HG03064 (cell line): Measurements from ENCODE around the gene UNC13A.
"Not testable (repeated sequence)": the region's sequence is repeated elsewhere in the genome, so short reads cannot be mapped to it uniquely, and the experiment has no call there.

Experiments used
- ATAC-seq: cut with Tn5 transposase; IDR thresholded peaks from one replicate; pipeline ENCODE4 v1.9.1; 2021; ENCODE audit warnings: low read depth; ENCODE audit not compliant: unreplicated experiment

Gene UNC13A

DNA sequence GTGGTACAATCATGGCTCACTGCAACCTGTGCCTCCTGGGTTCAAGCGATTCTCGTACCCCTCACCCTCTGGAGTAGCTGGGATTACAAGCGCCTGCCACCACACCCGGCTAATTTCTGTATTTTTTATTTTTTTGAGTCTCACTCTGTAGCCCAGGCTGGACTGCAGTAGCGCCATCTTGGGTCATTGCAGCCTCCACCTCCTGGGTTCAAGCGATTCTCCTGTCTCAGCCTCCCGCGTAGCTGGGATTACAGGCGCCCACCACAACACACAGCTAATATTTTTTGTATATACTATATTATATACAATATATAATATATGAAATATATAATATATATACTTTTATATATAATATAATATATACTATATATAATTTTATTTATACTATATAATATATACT lies 80.2 kb downstream of the UNC13A start:
- ATAC-seq = no peak

GRCh38 chr19:17606590-17607185 lies 81.5 kb downstream of the UNC13A start:
- ATAC-seq = no peak

DNA sequence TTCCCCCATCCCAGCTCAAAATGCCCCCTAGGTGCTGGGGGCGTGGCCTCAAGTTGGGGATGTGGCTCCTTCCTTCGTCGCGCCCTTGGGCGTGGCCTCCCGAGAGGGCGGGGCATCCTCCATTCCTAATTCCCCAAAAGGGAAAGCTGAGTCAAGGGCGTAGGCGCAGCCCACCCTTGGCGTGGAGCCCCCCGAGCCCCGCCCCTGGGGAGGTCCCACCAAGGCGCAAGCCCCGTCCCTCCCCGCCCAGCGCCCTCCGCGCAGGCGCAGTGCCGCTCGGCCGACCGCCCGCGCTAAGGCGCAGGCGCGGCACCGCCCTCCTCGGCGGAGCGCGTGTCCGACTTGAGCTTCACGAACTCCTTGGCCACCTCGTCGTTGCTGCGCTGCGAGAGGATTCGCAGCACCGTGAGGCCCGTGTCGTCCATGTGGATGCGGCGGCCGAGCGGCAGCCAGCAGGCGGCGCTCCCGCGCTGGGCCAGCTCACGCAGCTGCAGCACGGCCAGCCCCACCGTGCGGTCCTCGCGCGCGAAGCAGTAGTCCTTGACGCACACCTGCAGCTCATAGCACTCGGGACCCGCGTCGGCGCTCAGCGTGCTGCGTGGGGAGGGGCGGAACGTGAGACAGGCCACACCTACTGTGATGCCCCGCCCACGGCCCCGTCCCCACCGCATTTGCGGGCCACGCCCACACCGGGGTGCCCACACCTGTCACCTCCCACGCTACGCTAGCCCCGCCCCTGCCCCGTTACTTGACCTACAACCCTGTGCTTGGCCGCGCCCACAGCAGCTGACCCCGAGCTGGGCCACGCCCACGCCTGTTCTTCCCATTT lies 82.2 kb downstream of the UNC13A start:
- no peak for ATAC-seq

- no peak for ATAC-seq
Measured at GRCh38 chr19:17605117-17605516, 83.0 kb downstream of the UNC13A start.

- ATAC-seq = no peak
Measured at GRCh38 chr19:17604372-17605025, 83.7 kb downstream of the UNC13A start.

DNA sequence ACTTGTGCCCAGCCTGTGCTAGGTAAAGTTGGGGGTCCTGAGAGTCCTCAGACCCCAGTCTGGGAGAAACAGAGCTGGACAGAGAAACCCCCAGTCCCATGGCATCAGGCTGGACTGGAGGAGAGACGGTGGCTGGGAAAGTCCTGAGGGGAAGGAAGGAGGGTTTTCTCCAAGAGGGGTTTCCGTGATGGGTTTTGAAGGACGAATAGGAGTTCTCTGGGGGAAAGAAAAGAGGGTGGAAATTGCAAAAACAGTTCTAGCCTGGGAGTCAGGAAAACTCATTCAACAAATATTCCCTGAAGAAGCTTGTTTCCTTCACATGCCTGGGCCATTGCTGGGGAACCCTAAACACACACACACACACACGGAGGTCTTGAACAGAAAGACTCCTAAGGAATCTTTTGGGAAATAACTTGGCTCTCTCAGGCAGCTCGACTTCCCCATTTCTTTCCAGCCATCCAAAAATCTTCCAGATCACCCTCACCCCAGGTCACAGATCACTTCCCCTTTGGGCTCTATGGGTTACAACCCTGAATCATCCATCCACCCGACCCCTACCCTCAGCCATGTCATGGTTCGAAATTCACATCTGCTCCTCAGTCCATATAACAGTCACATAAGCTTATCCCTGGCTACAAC lies 85.2 kb downstream of the UNC13A start:
- ATAC-seq = no peak

DNA sequence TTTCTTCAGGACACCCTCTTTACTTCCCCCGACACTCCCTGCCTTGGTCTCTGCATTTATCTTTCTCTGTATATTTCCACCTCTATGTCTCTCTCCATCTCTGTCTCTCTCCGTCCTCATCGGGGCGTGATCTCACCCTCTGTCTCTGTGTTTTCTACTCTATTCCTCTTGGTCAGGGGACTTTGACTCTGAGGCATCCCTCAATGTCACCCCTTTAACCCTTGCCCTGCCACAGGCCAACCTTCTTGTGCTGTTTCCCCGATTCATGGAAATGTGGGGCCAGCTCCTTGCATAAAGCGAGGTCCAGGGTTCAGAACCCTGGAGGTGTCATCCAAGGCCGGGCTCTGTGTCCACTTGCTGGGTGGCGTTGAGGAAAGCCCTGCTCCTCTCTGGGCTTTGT lies 85.9 kb downstream of the UNC13A start:
- ATAC-seq = no peak

GRCh38 chr19:17601683-17602082 lies 86.5 kb downstream of the UNC13A start:
- ATAC-seq = no peak

- no peak for ATAC-seq
Measured at GRCh38 chr19:17599780-17600179, 88.4 kb downstream of the UNC13A start.

DNA sequence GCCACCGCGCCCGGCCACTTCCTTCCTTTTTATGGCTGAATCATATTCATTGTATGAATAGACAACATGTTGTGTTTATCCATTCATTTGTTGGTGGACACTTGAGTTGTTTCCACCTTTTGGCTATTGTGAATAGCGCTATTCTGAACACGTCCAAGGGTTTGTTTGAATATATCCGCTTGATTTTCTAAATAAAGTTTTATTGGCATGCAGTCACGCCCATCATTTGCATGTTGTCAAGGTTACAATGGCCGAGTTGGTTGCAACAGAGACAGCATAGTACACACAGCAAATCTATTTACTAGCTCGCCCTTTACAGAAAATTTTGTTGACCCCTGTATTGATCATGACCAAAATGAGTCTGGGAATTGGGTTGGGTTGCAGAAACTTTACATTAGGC lies 89.2 kb downstream of the UNC13A start:
- ATAC-seq = no peak

DNA sequence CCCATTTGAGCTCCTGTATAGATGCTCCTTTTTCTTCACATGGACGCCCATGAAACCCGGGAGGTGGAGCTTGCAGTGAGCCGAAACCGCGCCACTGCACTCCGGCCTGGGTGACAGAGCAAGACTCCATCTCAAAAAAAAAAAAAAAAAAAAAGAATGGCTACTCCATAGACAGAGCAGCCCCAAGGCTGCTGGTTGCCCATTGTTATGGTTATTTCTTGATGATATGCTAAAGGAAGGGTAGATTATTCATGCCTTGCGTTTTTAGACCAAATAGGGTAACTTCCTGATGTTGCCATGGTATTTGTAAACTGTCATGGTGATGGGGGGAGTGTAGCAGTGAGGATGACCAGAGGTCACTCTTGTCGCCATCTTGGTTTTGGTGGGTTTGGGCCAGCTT lies 90.1 kb downstream of the UNC13A start:
- not testable (repeated sequence) for ATAC-seq

- ATAC-seq = not testable (repeated sequence)
Measured at GRCh38 chr19:17594296-17594695, 93.9 kb downstream of the UNC13A start.

DNA sequence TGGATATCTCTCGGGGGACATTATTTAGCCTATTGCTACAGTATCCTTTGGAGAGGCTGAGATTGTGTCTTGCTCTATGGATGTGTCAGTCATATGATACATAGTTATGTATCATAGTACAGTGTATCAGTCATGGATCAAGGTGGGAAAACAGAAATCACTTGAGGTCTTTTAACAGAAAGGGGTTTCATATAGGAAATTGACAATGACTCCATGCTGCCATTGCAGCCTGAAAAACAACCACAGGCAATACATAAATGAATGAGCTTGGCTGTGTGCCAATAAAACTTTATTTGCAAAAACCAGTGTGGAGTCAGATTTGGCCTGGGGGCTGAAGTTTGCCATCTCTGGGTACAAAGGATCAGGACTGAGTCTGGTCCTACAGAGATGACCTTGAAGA lies 97.3 kb downstream of the UNC13A start:
- ATAC-seq = no peak

DNA sequence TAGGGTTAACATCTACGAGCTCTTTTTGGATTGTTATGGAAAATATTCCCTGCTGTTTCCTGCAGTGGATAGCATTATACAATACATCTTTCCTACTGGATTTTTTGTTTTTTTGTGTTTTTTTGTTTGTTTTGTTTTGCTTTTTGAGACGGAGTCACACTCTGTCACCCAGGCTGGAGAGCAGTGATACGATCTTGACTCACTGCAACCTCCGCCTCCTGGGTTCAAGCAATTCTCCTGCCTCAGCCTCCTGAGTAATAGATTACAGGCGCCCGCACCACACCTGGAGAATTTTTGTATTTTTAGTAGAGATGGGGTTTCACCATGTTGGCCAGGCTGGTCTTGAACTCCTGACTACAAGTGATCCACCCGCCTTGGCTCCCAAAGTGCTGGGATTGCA lies 102.8 kb downstream of the UNC13A start:
- ATAC-seq = not testable (repeated sequence)

GRCh38 chr19:17584132-17584531 lies 104.0 kb downstream of the UNC13A start:
- no peak for ATAC-seq

- no peak for ATAC-seq
Measured at GRCh38 chr19:17582613-17583012, 105.5 kb downstream of the UNC13A start.

- no peak for ATAC-seq
Measured at GRCh38 chr19:17581211-17581874, 106.8 kb downstream of the UNC13A start.

GRCh38 chr19:17580470-17581144 lies 107.5 kb downstream of the UNC13A start:
- no peak for ATAC-seq

- no peak for ATAC-seq
Measured at GRCh38 chr19:17579661-17580244, 108.4 kb downstream of the UNC13A start.
